GM19328 (cell line): ENCODE measurements around the gene PLCL2.

Source experiments
- ATAC-seq: cut with Tn5 transposase; IDR thresholded peaks from one replicate; pipeline ENCODE4 v1.9.1; 2021; ENCODE audit warnings: mild to moderate bottlenecking, moderate library complexity; ENCODE audit not compliant: unreplicated experiment

PLCL2 gene

DNA sequence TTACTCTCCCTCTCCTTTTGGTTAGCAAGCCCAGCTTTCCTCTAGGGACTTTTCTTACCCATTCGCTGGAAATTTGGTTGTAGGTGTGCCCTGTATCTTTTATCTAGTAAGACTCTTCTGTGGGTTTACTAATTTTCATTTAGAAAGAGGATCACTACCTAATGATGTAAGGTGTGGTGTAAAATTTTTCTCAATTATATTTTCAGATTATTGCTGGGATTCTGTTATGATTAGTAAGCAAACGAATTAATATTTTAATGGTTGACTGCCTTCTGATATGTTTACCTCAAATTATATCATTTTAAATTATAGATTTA, 28.5 kb downstream of the PLCL2 start:
- ATAC-seq, result no peak

DNA sequence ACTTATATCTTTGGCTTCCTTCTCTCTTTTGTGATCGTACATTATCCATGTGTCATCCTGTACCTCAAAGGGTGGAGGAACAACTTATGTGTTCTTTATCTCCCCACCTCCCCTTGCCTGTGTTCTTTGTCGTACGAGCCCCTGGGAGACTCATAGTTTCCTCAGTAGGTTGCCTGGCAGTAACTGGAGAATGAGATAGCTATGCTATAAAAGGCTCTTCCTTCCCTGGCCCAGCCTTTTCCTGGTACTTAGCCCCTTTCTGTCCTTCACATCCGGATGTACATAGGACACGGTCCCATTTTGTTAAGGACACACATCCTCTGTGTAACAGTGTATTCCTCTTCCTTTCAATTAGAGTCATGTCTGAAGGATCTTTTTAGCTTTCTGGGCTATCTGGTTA, 32.1 kb downstream of the PLCL2 start:
- ATAC-seq, result no peak

DNA sequence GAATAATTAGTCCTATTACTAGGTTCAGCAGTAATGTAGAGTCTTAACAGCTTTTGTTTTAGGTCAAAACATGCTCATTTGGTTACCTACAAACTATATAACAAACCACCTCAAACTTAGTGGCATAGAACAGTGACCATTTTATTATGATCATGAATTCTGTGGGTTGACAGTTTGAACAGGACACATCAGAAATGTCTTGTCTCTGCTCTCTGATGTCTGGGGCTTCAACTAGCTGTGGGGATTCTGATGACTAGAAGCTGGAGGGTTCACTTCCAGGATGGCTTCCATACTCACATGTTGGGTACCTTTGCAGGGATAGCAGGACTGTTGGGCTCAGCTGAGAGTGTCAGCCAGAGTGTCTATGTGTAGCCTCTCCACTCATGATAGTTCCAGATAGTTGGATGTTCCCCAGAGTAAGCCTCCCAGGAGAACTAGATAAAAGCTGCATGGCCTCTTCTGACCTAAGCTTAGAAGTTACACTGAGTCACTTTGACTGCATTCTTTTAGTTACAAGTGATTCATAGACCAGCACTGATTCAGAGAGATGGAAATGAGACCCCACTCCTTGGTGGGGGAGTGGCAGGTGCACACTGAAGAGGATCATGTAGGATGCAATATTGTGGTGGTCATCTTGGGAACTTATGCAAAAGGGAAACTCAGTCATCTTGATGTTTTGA, 32.6 kb downstream of the PLCL2 start:
- no peak for ATAC-seq

DNA sequence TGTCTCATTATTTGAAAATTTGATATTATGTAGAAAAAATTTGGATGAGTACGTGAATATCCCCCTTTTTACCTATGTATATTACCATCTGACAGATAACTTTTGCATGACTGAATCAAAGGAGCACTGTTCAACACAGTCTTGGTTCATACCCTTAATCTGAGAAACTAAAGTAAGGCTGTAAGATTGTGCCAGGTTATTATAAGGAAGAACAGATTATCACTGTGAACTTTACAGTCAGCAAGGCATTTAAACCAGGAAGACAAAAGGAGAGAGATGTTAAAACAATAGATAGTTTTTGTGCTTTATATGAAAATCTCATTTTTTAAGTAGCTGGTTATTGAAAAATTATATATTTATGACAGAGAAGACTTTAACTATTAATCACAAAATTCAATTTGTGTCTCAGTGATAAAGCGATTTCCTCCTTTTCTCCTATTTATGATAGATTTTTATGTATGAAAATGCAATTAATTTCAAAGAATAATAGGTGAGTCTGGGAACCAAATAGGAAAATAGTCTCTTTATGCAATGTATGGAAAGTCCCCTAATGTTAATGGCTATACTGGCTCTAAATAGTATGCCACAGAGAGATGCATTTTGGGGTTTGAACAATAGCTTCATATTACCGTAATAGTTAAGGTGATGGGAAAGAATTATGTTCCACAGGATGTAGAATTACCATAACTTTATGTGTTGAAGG, 33.4 kb downstream of the PLCL2 start:
- no peak for ATAC-seq

GRCh38 chr3:16918683-16919025, 33.9 kb downstream of the PLCL2 start:
- ATAC-seq, result no peak

- ATAC-seq, result no peak
Measured at GRCh38 chr3:16923112-16923511, 38.4 kb downstream of the PLCL2 start.

GRCh38 chr3:16927485-16927884, 42.7 kb downstream of the PLCL2 start:
- no peak for ATAC-seq

GRCh38 chr3:16928386-16929132, 43.8 kb downstream of the PLCL2 start:
- ATAC-seq, result no peak

DNA sequence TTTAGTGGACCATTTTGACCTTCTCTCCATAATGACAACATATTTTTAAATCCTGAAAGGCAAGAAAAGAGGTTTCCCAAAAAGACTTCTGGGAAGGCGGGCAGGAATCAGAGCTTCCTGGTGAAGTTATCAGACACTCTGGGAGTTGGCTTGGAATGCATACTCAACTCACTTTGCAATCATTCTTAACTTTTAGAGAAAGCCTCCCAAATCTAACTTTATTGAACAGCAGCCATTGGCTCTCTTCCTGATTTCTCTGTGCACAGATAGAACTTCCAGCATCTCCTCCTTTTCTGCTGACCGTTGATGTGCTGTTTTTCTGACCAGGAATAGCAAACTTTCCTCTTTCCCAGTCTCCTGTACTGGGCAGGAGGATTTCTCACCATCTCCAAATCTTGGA, 44.6 kb downstream of the PLCL2 start:
- ATAC-seq, result no peak

DNA sequence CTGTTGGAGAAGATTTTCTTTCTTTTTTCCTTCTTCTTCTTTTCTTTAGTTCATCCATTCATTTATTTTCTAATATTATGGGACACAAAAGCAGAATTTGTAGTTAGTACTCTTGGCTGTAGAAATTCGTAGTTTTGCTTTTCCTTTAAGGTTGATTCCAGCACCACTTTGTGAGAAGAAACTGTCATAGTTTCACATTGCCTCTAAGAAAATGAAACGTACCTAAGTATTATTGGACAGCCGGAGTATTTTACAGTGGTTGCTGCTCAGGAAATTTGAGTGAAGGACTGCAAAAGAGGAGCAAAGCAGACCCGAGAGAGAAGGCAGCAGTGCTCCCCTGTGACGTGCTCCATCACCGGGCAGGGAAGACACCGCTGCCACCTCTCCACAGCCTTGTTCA, 48.1 kb downstream of the PLCL2 start:
- no peak for ATAC-seq

DNA sequence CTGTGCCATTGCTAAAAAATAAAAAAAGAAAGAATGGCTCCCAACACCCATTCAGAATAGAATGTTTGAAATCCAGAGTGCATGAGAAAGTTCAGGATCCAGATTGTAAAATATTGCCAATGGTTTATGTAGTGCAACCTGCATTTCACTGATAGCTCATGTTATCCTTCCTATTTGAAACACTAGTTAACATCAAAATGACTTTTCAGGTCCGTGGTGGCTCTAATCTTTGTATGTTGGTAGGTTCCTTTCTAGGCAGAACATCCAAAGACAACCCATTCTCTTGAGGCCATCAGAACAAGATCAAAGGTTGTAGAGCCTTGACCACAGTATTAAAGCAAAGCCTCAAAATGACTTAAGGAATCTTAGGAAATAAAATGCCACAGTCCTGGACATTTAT, 51.0 kb downstream of the PLCL2 start:
- no peak for ATAC-seq

DNA sequence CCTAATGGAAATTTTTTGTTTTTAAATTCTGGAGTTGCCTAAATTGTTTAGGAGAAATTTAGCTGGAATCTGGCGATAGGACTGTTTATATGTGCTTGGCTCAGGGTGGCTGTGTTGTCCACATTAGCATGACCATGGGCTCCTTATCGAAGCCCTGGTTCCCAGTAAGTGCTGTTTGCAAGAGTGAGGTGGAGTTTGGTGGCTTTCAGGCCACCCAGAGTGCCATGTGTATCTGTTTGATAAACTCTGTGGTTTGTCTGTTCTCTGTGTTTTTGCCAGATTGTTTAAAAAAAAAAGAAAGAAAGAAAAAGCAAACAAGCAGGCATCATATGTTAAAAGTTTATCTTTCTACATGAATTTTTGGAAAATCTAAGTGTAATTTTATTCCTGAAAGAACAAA, 51.5 kb downstream of the PLCL2 start:
- no peak for ATAC-seq

DNA sequence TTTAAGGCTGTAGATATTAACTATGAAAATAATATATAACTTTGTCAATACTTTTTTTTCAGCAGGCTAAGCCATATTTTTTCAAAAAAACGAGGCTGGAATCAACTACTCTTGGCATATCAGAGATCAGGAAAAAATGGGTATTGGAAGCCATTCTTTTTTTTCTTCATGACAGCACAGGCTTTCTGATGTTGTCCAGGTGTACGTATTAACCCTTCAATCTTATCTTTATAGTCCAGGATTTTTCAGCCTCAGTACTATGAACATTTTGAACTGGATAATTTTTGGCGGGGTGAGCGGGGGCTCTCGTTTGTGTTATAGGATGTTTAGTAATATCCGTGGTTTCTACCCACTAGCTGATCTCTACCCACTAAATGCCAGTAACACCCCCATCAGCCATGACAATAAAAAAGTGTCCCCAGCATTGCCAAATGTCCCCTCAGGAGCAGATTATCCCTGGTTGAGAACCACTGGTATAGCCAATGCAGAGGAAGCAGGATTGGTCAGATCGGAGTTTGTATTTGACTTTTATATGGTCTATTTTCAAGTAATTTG, 52.0 kb downstream of the PLCL2 start:
- ATAC-seq, result no peak

DNA sequence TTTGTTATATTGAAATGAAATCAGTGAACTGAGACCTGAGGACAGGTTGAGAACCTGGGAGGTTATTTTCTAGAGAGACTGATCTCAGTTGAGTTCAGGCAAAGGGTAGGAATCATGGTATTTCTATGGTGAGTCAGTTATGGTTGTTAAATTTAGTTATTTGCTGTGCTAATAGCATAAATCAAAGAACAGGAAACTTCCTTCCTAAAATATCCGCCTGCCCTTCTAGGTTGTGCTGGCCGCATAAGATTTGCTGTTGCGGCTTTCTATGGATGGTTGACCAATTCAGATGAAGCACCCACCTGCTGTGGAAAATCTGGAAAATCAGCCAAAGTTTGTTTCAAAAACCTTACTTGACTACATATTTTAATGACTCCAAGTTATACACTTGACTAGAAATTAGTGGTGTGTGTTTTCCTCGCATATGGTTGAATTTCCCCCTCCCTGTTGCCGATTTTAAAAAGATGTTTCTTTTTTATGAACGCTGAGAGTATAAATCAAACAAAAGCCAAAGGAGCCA, 52.6 kb downstream of the PLCL2 start:
- no peak for ATAC-seq

- no peak for ATAC-seq
Measured at GRCh38 chr3:16940769-16941700, 56.3 kb downstream of the PLCL2 start.

- no peak for ATAC-seq
Measured at GRCh38 chr3:16942955-16943354, 58.2 kb downstream of the PLCL2 start.

DNA sequence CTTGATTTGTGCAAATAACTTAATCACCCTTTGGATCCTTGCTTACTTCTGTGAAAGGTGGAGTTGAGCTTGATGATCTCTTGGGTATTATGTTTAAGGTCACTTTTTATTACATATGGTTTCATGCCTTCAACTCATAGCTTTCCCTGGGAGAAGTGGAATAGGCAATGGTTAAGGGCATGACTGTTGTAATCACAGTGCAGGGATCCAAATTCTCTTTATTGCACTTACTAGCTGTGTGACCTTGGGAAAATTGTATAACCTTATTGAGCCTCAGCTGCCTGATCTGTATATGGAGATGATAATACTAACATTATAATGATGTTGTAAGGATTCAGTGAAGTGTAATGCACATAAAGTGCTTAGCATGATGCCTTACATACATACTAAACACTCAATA, 59.1 kb downstream of the PLCL2 start:
- ATAC-seq, result no peak

DNA sequence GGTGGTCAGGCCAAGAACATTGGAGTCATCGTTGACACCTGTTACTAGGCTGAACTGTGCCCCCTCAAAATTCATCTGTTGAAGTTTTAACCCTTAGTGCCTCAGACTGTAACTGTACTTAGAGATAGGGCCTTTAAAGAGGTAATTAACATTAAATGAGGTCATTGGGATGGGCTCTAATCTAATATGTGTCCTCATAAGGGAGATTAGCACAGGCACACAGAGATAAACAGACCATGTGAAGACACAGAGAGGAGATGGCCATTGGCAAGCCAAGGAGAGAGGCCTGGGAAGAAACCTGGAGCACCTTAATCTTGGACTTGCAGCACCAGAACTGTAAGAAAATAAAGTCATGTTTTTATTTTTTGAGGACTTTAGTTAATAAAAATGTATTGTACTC, 59.6 kb downstream of the PLCL2 start:
- ATAC-seq, result no peak

DNA sequence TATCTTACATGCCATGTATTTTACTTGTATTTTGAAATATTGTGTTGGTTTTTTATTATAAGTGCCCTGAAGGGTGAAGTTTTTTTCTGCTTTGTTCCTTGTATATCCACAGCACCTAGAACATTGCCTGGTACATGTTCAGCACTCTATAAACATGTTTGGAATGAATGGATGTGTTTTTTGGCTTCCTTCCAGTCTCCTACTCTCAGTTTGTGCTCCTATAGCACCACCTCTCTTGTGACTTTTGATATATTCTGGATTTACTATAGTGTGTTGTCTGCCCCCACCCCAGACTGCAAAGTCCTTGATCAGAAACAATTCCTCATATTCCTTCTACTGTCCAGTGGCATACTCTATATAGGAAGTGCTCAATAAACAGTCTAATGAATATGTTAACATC, 60.6 kb downstream of the PLCL2 start:
- no peak for ATAC-seq

GRCh38 chr3:16950282-16950681, 65.5 kb downstream of the PLCL2 start:
- ATAC-seq, result no peak

DNA sequence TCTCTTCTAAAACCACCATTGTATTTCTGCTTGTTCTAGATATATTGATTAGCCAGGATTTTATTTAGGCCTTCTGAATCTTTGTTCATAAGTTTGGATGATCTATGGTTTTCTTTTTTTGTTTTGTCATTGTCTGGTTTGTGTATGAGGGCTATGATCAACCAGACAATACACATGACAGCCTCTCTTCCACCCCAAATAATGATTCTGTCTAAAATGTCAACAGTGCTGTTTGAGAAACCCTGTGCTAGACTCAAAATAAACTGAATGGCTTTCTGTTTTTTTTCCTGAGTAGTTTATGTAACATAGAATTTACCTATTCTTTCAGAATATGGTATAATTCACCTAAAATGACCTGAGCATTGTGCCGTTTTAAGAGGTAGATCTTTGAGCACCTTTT, 66.1 kb downstream of the PLCL2 start:
- no peak for ATAC-seq
